PC-3 (cell line): ENCODE measurements around the gene TNFRSF12A.

Experiments used
- EZH2 ChIP-seq: fragments of 300-600 bp; sonication (generic); IDR thresholded peaks from one replicate; pipeline ENCODE4 v1.6.1; 2017; ENCODE audit warnings: antibody characterized with exemption, mild to moderate bottlenecking, low read length; ENCODE audit not compliant: unreplicated experiment
- TF ChIP-seq, protein P1 (sequence below): fragments of 300-600 bp; sonication (generic); conservative IDR thresholded peaks from 2 replicates; pipeline ENCODE4 v1.5.1; 2017; ENCODE audit warnings: antibody characterized with exemption, low read depth, mild to moderate bottlenecking, low read length

DNA sequence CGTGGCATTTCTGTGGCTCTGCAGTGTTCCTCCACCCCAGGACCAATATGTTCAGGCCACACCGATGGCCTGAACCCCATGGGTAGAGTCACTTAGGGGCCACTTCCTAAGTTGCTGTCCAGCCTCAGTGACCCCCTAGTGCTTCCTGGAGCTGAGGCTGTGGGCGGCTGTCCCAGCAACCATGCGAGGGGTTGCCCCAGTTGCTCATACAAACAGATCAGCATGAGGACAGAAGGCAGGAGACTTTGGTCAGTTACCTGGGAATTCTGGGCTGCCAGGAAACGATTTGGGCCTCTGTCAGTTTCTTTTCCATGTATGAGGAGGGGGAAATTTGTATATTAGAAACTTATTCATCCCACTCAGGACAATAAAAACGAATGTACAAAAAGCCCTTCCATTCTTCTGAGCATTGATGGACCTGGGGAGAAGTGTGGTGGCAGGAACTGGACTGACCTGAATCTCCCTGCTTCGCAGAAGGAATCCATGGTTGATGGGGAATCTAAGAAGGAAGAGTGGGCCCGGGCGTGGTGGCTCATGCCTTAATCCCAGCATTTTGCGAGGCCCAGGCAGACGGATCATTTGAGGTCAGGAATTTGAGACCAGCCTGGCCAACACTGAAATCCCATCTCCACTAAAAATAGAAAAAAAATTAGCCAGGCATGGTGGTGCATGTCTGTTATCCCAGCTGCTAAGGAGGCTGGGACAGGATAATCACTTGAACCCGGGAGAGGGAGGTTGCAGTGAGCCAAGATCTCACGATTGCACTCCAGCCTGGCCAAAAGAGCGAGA, 40.4 kb downstream of the TNFRSF12A start:
- TF ChIP-seq, protein P1, sequence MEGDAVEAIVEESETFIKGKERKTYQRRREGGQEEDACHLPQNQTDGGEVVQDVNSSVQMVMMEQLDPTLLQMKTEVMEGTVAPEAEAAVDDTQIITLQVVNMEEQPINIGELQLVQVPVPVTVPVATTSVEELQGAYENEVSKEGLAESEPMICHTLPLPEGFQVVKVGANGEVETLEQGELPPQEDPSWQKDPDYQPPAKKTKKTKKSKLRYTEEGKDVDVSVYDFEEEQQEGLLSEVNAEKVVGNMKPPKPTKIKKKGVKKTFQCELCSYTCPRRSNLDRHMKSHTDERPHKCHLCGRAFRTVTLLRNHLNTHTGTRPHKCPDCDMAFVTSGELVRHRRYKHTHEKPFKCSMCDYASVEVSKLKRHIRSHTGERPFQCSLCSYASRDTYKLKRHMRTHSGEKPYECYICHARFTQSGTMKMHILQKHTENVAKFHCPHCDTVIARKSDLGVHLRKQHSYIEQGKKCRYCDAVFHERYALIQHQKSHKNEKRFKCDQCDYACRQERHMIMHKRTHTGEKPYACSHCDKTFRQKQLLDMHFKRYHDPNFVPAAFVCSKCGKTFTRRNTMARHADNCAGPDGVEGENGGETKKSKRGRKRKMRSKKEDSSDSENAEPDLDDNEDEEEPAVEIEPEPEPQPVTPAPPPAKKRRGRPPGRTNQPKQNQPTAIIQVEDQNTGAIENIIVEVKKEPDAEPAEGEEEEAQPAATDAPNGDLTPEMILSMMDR: no peak
- no peak for TF ChIP-seq EZH2
